NCI-H2029 treated with DMSO at 0.1 percent for 48 hours (cell line): ENCODE data around the gene TGFBR3.
A peak's percentile ranks its signal among the peaks of the same experiment; 100 is the strongest.
"Not testable (repeated sequence)": the region's sequence is repeated elsewhere in the genome, so short reads cannot be mapped to it uniquely, and the experiment has no call there.

Experiments
- DNase-seq: peaks from one replicate; lab custom pipeline; 2025; lab: John Stamatoyannopoulos, UW

TGFBR3 gene

DNA sequence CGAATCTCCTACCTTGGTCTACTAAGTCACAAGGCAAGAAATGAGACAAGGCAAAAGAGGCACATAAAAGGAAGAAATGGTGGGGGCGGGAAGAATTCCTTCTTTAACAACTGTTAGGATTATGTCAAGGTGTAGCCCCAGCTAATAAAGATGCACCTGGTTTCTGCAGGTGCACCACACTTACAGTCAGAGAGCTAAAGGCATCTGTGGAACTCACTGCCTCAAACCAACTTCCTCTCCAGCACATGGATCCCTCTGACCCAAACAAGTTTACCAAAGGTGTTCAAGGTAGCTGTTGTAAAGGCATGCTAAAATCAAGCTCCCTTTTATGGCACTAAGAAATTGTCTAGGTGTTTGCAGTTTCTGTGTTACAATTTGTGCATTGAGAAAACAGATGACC is 38.1 kb downstream of the TGFBR3 start:
- DNase-seq = no peak

DNA sequence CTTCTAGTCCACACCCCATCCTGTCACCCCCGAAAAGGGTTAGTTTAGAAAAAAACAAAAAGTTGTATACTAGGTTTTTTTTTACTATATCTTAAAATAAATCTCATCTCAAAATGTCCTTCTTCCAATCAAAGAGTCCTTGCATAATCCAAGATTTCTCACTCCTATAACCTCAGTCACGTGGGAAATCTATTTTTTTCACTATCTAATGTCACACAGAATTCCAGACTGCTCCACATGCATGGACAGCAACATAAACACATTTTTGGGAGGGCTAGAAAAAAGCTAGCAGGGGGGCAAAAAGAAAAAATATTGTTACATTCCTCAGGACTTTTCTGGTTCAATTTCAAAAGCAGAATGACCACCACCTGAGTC is 39.3 kb downstream of the TGFBR3 start:
- DNase-seq = no peak

DNA sequence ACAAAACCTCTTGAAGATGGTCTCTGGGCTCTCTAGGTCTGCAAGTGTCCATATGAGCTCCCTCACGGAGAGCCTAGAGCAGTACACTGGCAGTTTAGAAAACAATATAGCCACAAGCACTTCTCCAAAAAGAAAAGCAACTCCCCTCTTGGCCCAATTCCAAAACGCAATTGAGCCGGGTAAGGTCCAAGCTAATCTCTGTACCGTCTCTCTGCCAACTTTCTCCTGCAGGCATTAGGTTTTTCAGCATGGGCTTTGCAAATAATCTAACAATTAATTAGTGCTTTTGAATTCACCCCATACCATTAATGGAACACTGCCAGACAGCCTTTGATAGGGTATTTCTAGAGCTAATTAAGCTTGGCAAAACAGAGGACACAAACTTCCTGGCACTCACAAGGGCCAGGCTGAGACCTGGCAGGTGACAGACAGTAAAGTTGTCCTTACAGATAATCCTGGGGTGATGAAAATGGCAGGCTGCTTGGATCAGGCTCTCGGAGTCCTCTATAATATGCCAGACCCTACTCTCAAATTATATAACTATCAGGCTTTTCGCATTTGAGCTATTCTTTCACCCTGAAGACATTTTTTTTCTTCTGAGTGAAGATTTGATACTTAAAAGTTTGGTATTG is 39.8 kb downstream of the TGFBR3 start:
- peak; percentile 97 for DNase-seq

DNA sequence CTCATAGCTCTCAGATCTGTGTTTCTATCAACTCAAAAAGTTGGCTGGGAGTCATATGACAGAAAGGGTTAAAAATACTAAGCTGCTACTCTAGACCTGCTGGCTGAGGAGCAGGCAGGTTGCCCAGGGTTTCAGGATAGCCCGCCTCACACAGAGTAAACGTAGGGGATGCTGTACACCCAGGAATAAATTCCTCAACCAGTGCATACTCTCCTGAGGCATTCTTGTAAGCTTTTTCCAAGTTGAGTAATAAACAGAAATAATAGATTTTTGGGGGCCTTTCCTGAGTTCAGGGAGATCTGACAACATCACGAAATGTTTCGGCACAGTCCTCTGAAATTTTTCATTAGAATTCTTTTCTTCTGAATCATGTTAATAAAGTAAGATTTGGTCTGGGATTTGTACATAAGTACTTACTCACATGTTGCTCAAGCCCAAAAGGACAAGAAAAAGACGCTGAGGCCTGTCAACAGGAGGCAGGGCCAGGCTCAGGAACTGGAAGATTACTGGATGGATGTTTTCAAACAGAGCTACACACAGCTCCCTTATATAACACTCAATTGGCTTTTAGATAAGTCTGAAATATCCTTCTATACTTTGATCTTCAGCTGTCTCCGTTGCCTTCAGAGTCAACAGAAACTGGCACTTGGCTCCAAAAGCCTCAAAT is 41.0 kb downstream of the TGFBR3 start:
- DNase-seq = peak; percentile 22

DNA sequence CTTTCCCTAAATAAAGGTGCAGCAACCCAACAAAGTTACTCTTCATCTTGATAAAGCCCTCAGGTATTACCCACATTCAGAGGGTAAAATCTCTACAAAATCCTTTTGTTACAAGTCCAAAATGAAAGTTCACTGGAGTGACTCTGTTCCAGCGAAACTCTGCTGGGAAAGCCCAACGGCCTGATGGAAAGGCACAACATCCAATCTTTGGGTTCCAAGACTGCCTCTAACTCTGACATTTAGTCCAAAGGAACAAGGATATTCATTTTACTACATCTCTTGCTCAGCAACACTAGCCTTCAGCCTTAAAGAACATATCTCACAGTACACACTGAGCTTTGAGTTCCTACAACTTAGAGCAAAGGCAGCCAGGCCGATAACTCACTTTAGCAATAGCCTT is 42.1 kb downstream of the TGFBR3 start:
- DNase-seq = no peak

DNA sequence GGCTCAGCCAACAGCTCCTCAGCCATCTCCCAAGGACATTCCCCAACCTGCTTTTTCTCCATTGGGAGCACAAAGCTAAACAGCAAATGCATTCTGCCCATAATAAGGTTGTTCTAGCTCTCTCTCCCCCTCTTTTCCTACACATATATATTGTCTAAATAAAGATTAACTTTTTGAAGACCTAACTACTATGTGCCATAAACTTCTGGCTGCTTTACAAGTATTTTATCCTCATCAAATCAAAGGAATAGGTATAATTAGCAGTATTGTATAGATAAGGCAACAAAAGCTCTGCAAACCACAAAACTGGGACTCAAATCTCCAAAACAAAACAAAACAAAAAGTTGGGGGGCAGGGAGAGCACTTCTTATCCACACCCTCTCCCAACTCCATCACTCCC is 43.4 kb downstream of the TGFBR3 start:
- no peak for DNase-seq

DNA sequence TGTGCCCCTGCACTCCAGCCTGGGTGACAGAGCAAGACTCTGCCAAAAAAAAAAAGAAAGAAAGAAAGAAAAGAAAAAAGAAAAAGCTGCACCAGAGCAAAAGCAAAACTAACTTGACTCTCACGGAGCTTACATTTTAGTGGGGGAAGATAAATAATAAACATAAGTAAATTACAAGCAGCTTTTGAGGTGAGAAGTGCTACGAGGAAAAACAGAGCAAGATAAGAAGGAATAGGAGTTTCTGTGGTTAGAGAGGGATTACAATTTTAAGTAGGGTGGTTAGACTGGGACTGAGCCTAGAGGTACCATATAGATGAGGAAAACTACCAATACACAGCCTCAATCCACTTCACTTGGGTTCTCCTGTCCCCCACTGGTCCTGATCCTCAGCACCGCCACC is 43.9 kb downstream of the TGFBR3 start:
- no peak for DNase-seq

DNA sequence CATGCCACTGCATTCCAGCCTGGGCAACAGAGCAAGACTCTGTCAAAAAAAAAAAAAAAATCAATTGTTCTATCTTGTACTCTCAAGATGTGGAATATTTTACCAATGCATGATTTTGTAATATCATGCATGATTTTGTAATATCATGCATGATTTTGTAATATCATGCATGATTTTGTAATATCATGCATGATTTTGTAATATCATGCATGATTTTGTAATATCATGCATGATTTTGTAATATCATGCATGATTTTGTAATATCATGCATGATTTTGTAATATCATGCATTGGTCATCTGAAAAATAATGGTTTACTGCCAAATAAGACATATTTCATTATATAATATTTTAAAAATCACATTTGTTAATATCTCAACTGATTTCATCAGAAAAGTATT is 45.7 kb downstream of the TGFBR3 start:
- DNase-seq = not testable (repeated sequence)

DNA sequence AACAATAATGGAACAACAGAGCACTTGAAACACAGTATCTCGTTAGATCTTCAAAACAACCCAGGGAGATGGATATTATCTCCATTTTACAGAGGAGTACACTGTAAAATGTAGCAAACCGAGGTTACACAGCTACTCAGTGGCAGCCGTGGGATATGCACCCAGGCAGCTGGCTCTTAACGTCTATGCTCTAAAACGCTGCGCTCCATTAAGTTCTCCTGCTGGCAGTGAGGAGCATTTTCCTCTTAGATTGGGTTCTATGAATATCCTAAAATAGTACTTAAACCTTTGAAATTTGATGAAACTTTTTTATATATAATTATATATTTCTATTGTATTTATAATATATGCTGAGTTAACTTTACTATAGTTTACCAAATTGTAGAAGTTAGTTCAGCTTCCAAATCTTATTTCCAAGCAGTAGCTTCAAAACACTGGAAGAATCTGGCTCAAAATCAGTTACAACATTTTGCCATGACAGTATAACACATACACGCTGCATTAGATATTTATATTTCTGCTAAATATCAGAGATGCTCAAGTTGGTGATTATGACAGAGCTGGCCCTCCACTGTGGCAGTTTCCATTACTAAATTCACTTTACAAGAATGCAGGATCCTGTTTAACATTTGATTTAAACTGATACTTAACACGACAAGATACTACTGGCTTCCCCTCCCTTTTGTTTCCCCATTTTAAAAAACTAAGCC is 49.5 kb downstream of the TGFBR3 start:
- no peak for DNase-seq

DNA sequence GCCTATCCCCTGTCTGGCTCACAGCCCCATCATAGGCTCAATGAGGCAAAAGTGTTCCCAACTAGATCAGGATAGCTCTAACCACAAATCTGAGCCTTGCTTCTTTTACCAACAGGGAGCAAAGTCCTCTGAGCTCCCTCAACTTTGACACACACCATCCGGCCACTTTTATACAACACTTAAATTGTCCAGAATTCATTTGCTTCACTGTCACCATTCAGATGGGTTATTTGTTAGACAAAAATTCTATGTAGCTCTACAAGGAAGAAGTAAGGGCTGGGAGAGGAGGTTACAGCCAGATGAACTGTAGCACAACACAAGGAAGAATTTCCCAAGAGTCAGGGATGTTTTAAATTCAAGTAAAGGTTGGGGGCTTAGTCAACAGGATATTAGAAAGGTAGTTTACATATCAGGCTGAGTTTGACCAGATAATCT is 50.8 kb downstream of the TGFBR3 start:
- no peak for DNase-seq

DNA sequence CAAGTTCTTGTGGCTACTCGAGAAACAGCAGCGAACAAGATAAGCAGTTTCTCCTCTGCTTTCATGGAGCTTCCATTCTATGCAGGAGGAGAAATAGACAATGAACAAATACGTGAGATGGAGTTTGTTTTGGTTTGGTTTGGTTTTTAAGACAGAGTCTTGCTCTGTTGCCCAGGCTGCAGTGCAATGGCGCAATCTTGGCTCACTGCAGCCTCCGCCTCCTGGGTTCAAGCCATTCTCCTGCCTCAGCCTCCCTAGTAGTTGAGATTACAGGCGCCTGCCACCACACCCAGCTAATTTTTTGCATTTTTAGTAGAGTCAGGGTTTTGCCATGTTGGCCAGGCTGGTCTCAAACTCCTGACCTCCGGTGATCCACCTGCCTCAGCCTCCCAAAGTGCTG is 51.4 kb downstream of the TGFBR3 start:
- not testable (repeated sequence) for DNase-seq

DNA sequence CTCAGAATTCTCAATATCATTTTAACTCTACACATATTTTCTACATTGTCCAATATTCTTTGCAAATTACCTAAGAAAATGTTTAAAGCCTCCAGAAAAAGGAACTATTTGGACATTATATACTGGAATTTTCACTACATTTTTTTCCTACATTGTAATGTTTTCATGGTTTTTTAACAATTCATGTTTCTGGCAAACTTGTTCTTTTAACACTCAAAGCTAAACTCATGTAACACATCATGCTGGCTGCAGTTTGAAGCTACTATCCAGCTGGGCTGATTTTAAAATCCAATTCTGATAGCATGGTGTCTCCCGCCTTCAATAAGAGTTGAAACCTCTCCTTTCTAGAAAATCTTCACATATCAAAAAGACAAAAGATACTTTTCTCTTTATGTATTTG is 52.0 kb downstream of the TGFBR3 start:
- no peak for DNase-seq

DNA sequence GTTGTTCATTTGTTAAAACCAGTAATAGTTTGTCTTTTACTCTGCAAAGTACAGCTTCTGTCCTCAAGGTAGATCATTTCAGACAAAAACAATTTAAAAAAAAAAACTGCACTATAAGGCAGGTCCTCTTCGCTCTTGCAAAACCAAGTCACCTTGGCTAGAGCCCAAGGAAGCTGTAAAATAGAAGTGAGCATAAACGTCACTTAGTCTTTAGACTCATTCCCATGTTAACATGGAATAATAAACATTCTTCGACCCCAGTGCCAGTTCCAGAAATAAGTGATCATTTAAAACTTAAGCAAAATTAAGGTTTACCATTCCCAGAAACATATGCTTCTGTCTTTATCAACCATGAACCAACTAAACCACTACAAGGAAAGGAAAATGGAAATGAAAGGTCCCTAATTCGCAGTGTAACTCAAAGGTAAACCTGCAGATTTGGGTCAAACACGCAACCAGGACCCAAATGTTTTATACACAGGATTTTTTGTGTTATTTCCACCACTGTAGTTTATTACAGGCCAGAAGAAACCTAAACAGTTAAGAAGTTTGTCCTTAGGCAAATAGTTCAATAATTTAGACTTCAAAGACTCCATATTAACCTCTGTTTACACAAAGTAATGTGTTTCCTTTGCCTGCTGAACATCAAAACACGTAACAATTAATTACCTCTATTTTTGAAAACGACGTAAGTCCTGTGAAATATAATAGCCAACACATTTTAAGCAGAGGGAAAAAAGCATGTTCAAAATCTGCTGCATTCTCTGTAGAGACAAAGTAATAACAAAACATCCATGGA is 54.6 kb downstream of the TGFBR3 start:
- no peak for DNase-seq

DNA sequence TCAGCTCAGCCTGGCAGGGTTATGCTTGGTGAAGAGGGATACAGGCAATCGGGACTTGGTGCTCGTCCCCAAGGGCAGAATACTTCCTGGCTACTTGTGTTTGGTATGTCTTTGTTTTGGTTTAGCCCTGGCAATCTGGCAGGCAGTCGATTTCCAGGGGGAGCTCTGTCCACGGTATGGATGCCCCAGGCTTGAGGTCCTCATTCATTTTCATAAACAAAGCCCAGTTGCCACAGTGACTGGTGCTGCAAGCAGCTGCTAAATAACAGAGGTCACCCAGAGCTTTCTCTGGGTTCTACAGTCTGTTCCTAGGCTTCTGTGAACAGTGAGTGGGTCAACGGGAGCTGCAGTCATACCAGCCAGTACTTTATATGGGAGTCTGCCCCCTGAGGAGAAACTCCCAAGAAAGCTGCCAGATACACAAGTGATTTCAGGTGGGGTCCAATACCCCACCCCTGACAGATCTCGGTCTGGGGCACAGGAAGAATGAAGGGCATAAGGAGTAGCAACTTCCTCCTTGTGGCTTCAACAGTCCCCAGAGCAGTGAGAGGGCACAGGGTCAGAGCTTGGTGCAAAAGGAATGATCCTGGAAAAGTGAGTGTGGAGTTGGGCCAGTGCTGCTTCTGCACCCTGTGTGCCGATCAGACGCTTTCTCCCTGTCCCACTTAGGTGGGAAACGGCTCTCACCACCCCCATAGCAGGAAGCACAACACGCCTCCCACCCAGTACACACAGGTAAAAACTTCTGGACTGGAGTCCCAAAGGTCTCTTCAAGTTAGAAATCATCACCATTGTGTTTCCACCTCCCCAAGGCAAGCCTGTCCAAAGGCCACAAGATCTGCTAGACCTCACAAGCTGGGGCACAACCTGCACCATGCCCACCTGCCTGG is 55.5 kb downstream of the TGFBR3 start:
- DNase-seq = peak; percentile 85

DNA sequence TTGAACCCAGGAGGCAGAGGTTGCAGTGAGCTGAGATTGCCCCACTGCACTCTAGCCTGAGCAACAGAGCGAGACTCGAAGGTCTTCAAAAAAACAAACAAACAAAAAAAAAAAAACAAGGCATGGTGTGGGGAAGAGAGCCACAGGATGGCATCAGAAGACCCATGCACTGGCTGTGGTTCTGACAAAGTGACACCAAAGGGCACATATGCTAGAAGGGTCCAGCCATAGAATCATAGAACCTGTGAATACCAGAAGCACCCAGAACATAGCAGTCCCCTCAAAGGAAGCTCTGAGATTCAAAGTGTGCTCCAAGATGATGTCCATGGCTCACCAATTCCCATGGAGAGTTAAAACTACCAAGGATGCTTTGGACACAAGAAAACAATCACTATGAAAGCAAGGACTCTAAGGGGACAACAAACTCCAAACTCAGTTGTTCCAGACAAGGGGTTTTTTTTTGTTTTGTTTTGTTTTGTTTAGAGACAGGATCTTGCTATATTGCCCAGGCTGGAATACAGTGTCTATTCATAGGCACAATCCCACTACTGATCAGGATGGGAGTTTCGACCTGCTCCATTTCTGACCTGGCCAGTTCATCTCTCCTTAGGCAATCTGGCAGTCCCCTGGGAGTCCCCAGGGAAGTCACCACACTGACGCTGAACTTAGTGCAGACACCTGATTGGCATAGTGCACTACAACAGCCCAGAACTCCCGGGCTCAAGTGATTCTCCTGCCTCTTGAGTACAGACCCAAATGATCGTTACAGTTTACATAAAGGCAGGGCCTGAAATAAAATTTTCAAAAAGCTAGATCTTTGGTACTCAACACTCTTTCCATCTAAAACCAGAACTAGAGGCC is 56.4 kb downstream of the TGFBR3 start:
- no peak for DNase-seq

DNA sequence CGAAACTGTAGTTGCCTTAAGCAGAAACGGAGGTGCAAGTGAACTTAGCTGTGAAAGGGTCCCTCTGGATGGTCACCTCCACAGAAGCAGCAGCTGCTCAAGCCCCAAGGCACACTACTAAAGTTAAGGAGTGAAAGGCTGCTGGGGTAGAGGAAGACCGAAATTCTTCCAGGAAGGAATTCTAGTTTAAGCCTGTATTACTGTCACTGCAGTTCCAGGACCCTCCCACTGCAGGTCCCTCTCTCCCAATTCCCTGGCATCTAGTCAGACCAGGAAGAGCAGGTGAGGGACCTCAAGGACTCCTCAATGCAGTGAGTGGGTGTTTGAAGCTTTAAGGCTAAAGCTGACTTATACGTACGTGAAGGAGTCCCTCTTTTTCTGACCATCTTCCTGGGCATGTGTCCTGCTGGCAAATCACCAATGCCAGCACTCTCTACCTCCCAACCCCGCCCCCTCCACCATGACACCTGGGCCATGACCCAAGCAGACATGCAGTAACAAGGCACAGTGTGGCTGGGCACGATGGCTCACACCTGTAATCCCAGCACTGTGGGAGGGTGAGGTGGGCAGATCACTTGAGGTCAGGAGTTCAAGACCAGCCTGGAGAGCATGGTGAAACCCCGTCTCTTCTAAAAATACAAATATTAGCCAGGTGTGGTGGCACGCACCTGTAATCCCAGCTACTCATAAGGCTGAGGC is 57.2 kb downstream of the TGFBR3 start:
- DNase-seq = peak; percentile 90

DNA sequence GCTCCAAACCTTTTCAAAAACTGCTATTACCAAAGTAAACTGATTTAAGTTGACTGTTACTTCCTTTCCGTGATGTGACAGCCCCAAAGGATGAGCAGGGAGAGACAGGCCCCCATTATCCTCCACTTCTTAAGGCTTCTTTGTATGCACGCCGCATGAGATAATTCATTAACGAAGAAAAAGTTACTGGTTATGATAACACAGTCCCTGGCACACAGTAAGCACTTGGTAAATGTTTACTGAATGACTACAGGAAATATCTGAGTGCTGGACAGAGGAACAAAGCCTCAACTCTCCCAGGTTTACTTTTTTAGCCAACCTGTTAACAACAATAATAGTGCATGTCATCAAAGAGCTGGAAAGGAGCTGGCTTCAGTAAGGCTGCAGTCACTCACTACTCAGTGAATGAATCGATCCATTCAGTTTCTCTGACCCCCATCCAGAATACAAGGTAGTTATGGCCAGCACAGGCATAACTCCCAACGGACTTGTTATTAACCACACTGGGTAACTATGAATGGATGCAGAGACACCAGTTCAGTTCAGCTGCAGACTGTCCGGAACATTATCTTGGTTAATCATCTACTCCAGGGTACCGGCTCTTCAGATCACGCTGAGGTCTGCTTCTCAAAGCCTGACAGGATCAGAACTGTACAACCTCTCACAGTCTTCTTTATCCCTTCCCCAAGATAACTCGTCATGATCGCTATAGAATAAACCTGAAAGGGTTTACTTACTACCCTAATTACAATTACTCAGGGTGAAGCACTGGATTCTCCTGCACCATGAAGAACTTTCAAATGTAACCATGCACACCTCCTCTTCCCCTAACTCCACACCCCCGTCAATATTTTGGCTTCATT is 58.3 kb downstream of the TGFBR3 start:
- no peak for DNase-seq

DNA sequence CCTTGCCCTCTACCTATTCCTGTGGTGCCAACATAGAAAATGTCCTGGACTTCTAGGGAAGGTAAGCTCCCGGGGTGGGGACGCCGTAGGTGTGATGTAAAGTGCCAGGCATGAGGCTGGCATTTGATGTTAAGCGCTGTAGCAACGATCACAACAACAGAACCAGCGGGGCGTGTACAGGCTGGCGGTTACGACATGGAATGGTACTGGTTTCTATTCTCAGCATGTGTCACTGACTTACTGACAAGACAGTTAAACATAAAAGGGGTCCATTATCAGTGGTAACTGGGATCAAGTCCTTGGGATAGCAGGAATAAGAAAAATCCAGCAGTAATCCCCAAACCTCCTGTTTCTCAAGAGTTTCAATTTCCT is 58.9 kb downstream of the TGFBR3 start:
- DNase-seq = no peak

DNA sequence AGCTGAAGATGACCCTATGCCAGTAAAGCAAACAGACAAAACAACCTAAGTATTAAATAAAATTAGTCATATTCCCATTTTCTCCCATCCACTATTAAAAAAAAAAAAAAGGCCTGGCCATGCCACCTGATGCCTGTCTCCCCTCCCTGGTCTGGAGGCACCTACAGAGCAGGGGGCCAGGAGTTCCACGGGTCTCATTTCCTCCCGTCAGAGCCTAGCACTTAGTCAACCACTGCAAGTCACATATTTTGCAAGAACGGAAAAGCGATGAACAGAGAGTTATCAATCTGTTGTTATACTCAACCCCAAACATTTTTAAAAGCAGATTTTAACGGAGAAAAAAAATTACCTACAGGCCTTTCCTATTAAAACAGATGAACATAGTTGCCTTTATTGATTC is 59.3 kb downstream of the TGFBR3 start:
- DNase-seq = no peak
